ENCODE data around the gene FTO.
A peak's percentile ranks its signal among the peaks of the same experiment; 100 is the strongest.

FTO gene

DNA sequence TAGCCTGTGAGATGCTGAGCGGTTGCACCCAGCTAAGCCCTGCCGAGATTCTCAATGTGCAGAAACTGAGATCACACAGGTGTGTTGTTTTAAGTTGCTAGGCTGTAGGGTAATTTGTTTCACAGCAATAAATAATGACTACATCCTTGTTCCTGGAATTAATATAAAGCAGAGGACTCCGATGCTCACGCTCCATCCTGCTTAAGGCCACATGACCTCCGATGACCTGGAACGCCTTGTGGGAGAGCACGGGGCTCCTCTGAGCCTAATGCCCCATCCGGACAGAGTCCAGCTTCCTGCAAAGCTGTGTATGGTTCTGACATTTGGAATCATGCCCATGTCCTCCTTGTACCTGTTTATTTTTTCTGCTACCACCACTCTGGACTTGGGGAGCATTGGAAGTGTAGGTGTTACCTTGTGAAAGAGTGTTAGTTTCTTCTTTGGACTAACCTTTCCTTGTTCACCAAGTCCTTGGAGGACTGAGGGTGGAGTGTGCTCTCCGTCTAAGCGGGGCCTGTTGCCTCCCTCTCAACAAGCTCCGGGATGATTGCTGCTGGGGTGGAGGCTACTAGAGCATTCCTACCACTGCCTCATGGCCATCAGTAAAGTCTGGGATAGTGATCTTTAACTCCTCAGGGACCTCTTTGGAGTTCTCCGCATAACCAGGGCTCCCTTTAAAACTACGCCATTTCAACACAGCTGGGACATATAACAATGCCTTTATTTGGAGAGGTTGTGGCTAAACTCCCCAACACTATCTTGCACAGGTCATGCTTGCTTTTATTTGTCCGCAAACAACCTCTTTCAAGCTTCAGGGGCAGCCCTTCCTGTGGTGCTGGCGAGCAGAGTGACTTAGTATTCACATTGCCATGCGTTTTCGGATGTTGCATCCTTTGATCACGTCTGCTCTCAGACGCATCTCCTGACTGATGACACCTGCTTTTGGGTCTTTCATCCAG, 457.3 kb downstream of the FTO start:
- no peak for DNase-seq (ENCODE audit: low read depth)

DNA sequence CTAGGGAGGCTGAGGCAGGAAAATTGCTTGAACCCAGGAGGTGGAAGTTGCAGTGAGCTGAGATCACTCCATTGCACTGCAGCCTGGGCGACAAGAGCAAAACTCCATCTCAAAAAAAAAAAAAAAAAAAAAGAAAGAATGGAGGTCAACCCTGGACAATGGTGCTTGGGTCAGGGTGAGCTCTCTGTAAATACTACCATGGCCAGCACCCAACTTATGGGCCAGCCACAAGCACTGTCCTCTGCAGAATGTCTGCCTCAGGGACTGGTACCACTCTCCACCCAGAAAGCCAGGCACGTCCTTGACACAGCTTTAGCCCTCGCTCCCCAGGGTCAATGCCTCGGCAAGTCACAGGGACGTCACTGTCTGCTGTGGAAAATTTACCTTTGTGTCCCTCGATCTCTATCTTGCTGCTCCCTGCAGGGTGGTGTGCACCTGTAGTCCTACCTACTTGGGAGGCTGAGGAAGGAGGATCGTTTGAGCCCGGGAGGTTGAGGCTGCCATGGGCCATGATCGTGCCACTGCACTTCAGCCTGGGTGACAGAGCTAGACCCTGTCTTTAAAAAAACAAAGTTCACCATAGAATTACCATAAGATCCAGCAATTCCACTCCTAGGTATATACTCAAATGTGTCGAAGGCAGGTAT, 459.4 kb downstream of the FTO start:
- DNase-seq (ENCODE audit: low read depth), result no peak

DNA sequence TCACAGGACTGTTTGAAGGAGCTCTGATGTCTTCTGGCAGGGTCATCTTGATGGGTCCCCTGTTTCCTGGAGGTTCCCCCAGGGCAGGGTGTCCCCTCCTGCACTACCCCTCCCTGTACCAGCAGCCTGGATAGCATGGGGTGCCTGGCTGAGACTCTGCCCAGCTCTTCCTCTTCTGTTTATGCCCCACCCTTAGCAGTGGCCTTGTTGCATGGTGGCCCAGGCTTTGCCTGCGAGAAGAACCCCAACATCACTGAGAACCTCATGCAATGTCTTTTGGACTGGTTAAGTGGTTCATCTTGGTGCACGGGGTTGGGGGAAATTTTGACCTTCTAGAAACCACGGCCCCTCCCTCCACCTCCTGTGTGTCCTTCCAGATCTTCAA, 460.8 kb downstream of the FTO start:
- DNase-seq (ENCODE audit: low read depth), result no peak

DNA sequence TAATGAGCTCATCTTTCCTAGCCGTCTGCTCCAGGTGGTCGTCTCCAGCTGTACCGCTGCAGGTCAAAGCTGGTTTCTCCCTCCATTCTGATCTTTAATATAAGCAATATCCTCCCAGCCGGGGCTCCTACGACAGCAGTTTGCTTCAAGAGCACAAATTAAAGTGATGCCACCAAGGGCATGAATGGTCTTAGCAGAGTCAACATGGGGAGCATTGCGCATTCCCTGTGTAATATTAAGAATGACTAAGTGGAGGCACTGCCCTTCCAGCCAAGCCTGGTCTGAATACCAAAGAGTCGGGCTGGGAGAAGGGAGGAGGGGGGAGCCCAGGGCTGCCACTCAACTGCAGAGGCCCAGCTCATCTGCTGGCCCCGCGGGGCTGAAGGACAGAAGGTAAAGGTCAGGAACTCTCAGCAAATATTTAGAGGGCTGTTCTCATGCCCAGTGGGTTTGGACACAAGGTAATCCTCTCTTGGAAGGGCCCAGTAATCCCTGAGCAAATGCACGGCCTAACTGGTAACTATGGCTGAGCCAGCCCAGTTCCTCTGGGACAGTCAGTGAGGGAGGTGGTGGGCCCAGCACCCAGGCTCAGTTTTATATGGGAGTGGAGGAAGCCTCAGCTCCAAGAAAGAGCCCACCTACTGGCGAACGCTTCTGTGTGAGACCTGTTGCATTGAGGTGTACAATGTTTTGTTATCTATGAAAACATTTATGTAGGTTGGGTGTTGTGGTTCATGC, 461.4 kb downstream of the FTO start:
- no peak for DNase-seq (ENCODE audit: low read depth)

DNA sequence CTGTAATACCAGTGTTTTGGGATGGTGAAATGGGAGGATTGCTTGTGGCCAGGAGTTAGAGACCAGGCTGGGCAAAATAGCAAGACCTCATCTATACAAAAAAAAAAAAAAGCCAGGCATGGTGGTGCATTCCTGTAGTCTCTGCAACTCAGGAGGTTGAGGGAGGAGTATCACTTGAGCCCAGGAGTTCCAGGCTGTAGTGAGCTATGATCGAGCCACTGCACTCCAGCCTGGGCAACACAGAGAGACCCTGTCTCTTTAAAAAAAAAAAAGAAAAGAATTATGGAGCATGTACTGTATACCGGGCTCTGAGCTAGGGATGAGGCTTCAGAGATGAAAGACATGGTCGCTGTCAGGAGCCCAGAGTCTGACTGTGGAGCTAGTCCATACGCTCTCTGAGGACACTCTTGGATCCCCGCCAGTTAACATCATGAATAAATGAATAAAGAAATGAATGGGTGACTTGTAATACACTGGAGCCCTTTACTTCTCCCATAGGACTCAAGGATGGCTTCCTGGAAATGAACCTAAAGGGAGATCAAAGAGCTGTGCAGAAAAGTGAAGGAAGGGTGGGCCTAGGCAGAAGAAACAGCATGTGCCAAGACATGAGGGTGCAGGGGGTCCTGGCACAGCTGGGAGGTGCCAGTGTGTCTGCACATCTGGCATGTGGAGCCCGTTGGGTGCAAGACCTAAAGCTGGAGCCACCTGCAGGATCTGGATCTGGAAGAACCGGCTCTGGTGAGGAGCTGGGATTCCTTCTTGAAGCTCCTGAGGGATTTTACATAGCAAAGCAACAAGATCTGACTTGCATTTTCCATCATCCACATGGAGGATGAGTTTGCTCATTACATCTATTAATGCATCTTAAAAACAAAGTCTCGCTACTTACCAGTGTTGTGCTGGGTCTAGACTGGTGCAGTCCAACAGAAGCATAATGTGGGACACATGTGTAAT, 462.2 kb downstream of the FTO start:
- DNase-seq (ENCODE audit: low read depth), result no peak

DNA sequence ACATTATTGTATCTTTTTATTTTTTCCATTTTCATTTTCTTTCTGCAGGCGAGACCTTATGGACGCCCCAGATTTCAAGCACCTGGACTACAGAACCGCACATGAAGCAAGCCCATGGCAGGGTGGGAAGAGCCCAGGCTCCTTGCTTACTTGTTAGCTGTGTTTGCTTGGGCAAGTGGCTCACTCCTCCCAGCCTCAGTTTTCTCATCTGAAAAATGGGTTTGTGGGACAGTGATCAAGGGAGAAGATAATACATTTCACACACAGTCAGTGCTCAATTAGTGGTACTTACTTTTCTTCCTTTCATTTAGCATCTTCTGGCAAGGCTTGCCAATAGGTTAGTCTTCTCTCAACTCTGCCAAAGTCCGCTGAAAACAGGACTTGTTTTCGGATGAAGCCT, 465.2 kb downstream of the FTO start:
- no peak for DNase-seq (ENCODE audit: low read depth)

DNA sequence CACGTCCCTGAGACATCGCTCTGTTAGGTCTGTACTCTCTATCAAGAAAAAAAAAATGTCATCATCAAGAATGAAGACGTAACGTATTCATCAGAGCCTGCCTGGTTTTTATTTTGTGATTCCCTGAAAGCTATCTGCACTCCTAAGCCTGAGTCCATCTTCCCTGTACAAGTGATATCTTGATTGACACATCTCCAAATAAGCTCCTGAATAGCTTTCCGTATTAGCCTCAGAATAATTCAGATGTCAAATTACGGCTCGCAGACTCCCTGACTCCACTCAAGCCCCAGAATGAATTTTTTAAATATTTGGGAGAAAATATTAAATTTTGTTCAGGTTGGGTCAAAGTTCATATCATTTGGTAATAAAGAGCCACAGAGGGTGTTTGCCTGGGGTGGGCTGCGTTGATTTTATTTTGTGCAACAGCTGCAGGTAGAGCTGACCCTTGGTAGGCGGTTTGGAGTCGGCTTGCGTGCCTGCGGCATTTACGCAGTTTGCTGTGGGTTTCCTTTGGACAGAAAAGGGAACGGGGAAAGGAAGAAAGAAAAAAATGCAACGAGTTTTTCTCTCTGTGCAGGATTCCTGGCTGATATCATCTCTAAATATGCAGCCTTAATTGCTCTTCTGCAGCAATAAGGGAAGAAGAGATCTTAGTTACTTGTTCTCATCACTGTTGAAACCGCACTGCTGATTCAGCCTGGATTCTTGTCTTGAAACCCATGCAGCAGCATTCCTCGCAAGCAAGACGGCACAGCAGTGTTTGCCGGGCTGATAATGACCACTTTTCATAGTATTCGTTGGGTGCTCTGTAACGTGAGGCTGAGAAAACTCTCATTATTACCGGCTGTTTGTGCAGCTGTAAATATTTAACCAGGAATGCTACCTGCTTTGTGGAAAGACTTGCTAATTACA, 467.9 kb downstream of the FTO start:
- DNase-seq (ENCODE audit: low read depth), result peak; percentile 84

DNA sequence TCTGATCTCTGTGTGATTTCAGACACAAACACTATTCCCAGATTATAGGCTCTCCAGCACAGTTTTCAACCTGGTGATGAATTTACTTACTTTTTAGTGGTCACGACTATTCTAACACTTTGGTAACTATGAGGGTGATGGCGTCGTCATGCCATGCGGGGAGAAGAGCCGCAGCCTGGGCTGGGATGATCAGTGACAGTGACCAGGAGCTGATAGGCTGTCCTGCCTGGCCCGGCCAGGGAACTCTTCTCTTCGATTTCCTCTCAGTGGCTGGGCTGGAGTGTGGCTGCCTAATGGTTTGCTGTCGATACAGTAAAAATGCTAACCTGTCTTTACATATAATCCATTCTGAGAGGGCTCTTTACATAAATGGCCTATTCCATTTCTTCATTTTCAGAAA, 469.5 kb downstream of the FTO start:
- no peak for DNase-seq (ENCODE audit: low read depth)

DNA sequence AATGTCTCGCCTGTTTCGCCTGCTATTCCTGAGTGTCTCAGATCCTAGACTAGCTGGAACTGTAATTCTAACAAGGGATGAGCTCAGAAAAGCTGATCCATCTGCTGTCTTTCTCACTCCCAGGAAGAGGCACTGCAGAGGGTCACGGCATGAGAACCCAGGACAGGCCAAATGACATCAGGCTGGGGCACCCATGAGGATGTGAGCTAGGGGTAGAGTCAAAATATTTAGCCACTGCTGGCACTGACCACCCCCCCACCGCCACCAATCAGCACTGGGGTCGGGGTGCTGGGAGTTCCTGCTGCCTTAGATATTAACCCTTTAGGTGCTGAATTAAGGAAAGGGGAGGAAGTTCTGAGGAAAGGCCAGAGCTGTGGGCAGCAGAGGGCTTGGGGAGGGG, 470.2 kb downstream of the FTO start:
- DNase-seq (ENCODE audit: low read depth), result no peak

DNA sequence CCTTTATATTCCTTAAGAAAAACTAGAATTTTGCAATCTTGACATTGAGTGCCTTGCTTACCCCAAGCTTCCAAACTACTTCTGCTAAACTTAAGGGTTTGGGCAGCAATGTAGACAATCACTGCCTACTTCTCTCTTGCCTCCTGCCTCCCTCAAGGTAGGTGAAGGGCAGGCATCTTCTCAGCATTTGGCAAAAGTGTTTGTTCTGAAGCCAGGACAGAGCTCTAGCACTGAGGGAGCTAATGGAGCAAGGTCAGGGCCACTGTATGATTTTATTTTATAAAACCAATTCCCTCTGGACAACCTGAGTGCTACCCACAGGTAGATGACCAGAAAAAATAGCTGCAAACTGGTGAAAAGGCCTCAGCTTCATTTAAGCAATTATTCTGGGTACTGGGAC, 470.8 kb downstream of the FTO start:
- no peak for DNase-seq (ENCODE audit: low read depth)

DNA sequence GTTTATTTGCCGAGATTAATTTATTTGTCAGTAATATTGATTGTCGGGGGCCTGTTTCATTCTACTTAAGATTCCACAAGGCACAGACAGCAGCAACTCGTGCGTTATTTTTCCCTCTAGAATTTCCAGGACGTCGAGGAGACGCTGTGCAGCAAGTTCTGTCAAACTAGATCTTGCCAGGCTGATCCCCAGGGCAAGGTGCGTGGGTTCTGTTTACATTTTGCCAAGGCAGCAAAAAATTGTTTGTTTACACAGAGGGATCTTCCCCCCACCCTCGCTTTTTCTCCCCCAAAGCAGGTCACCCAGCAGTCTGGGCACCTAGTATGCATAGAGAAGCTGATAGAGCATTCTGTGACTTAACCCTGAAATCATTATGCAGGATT, 471.2 kb downstream of the FTO start:
- DNase-seq (ENCODE audit: low read depth), result no peak

DNA sequence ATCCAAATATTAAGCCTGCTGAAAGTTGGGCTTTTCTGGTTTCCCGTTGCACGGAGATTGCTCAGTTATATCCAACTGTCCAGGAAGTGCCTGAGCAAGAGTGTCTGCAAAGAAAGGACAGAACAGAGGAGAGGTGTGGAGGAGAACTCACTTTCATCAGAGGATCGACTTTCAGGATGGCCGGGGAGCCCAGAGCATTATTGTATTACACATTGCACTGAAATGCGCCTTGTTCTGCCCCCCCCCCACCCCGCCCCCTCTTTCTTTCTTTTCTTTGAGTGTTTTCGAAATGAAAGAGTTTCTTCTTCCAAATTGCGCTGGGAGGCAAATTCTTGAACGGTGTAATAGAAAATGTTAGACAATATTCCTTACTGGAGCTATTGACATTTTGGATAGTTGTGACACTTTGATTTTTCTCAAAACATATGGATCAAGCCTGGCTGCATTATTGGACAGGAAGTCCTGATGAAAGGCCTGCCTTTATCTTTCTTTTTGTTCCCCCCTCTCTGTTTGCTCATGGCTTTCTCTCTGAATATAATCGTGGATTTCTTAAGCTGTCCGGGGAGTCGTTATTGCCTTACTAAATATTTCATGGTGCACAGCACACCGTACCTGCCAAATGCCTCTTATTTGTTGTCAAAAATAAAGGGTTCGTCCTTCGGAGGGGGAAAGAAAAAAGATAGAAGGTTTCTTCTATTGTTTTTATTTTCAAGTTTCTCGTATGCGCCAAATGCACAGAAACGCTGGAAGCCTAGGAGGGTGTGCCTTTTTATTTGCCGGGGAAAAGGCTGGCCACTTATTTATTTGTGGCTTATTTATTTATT, 471.8 kb downstream of the FTO start:
- peak; percentile 33 for DNase-seq (ENCODE audit: low read depth)

DNA sequence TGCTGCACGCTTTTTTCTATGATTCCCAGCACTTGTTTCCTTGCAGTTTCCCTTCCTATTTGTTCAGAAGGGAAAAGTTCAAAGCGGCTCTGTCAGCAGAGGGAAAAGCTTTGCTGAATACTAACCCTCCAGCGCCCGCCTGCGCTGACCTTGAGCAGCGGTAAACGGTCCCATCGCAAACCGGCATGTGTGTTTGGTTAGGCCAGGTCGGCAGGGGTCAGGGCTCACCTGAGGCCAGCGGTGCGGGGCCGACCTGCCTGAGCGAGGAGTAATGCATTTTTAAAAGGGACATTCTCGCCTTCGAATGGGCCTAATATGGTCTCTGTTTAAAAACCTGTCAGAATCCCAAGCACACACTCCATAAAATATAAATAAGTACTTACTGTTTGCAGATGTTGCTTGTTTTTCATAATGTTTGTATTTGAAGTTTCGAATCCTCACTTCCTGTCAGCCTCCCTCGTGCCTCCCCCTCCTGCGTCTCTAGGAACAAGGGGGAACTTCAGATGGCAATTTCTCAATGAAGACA, 472.5 kb downstream of the FTO start:
- peak; percentile 5 for DNase-seq (ENCODE audit: low read depth)

DNA sequence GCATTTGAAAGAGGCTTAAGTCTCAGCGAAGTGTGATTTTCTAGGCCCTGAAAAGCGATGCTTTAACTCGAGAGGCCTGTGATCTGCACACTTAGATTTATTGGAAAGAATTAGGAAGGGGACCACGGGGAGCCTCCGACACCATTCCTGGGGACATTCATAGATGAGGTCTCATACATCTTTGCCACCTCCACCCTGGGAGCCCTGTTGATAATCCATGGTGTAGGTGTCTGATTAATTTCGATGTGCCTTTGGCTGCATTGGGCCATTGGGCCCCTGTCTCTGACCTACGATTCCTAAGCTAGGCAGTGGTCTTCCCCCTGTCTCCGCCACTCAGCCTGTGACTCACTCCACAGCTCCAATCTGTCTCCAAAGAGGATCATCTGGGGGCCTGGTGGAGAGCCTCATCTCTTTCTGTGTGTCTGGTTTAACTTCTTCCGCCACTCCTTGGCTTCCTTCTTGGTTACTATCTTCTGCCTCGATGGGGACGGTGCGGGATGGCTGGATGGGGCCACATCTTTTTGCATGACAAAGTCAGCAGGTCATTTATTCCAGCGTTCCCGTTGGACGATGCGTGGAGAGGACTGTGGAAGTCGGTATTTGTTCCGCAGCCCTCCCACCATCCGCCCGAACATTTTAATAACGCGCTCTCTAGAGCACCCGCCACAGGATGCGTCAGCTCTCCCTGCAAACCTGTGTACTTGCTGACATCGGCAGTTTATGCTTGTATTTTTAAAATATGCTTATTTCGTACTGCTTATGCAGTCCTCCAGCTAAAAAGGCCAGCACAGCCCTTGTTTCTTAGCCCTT, 473.3 kb downstream of the FTO start:
- no peak for DNase-seq (ENCODE audit: low read depth)

DNA sequence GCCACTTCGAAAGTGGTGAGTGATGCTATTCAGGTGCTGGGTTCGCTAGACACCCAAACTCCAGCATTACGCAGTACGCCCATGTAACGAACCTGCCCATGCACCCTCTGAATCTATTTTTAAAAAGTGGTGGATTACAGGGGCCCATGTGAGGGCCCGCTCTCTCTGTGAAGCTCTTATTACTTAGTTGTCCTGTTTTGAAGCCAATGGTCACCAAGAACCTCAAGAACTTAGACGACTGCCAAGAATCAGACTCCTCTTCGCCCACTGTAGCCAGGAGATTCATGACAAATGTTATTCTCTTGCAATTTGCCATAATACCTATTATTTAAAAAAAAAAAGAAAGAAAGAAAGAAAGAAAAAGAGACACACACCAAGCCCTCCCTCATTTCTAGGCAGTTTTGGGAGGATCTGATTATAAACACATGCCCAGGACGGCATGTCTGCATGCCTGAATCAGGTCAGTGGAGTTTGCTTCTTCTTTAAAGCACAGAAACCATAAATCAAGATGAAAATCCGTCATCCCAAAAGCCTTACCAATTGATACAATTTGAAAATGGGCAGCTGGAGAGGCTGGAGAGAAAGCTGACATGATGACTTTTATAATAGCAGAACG, 474.0 kb downstream of the FTO start:
- no peak for DNase-seq (ENCODE audit: low read depth)

DNA sequence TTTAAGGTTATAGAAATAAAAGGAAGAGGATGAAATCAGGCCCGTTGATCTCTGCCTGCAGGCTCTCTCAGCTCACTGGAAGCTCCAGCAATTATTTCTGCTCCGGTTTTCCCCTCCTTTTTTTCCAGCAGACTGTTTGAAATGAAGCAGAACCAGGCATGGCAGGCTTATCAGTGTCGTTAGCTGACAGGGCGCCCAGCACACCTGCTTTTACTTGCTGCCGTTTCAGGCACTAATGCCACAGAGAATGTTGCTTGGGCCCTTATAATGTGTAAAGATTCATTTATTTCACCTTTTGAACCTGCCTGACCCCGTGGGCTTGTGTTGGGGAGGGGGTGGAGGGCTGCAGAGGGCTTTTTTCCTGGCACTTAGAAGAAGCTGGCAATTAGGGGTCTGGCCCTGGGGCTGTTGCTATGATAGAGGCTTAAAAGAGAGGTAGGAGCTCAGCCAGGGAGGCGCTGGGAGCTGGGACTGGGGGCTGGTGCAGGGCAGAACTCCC, 474.6 kb downstream of the FTO start:
- no peak for DNase-seq (ENCODE audit: low read depth)

DNA sequence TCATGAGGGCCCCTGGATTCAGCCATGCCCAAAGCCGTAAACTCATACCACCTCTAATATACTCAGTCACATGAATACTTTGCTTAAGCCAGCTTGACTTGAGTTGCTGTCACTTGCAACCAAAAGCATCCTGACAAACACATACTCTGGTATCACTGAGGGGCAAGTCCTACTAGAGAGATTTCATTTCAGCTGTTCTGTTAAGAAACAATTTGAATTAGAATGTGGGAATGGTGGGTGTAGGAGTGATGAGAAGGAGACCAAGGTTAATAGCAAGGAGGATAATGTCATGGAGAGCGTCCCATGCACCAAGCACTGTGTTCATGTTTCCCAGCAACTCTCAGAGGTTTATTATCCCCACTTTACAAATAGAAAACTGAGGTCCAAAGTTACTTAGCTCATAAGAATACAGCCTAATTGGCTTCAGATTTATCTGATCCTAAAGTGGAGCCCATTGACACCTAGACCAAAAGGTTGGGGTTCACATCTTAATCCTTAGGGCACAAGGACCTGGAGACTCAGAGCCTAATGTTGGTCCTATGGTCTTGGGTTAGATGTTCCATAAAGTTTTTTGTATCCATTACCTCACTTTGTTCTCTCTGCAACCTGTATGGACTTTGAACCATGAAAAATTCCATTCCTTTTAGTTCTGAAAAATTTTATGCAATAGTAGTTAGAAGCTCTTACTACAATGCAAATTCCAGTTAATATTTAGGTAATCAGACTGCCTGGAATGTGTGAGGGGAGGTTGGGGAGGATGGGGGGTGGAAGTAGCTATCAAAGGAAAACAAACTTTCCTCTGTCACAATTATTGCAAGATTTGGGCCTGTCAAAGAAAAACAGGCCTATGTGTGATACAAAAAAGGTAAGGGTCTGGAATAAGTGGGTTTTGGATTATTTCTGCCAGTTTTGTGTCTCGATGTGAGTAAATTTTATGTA, 476.7 kb downstream of the FTO start:
- DNase-seq (ENCODE audit: low read depth), result no peak

All from iris pigment epithelial cell (primary cell).